Measurements from ENCODE around the gene TTC7B. TPM values are rescaled to one million over a fixed set of nuclear protein-coding genes. Genes with fewer than 3 reads are reported as not detected.

Gene TTC7B
- total RNA-seq, 1 donor from 2014 or later, result 10.6 TPM

- FAIRE-seq (no peak), DNase-seq (ENCODE audit: low spot score in 2 of 2) (no peak)
Observed at GRCh38 chr14:90570461-90570860, 245.8 kb downstream of the TTC7B start.

GRCh38 chr14:90569606-90570387 lies 246.4 kb downstream of the TTC7B start:
- DNase-seq (ENCODE audit: low spot score in 2 of 2) (no peak), FAIRE-seq (no peak)

GRCh38 chr14:90569201-90569600 lies 247.0 kb downstream of the TTC7B start:
- DNase-seq (ENCODE audit: low spot score in 2 of 2), result no peak
- no peak for FAIRE-seq

GRCh38 chr14:90568405-90568804 lies 247.8 kb downstream of the TTC7B start:
- peak in 1 of 2 donors; percentile 35 for DNase-seq (ENCODE audit: low spot score in 2 of 2)
- no peak for FAIRE-seq

- FAIRE-seq, result no peak
- no peak for DNase-seq (ENCODE audit: low spot score in 2 of 2)
Observed at GRCh38 chr14:90567991-90568390, 248.2 kb downstream of the TTC7B start.

GRCh38 chr14:90567191-90567590 lies 249.0 kb downstream of the TTC7B start:
- no peak for FAIRE-seq

GRCh38 chr14:90566481-90566880 lies 249.7 kb downstream of the TTC7B start:
- no peak for FAIRE-seq
- DNase-seq (ENCODE audit: low spot score in 2 of 2), result no peak

More at GRCh38 chr14:90567191-90567590, 249.0 kb downstream of the TTC7B start:
- peak in 1 of 2 donors; percentile 57 for DNase-seq (ENCODE audit: low spot score in 2 of 2)

- DNase-seq (ENCODE audit: low spot score in 2 of 2), result no peak
- FAIRE-seq, result no peak
Observed at GRCh38 chr14:90564496-90564895, 251.7 kb downstream of the TTC7B start.

GRCh38 chr14:90562652-90563051 lies 253.6 kb downstream of the TTC7B start:
- DNase-seq (ENCODE audit: low spot score in 2 of 2), result no peak
- no peak for FAIRE-seq

GRCh38 chr14:90561920-90562319 lies 254.3 kb downstream of the TTC7B start:
- no peak for DNase-seq (ENCODE audit: low spot score in 2 of 2)
- no peak for FAIRE-seq

- no peak for FAIRE-seq
- no peak for DNase-seq (ENCODE audit: low spot score in 2 of 2)
Observed at GRCh38 chr14:90560991-90561390, 255.2 kb downstream of the TTC7B start.

- FAIRE-seq, result no peak
- no peak for DNase-seq (ENCODE audit: low spot score in 2 of 2)
Observed at GRCh38 chr14:90560558-90560957, 255.7 kb downstream of the TTC7B start.

- FAIRE-seq (no peak), DNase-seq (ENCODE audit: low spot score in 2 of 2) (no peak)
Observed at GRCh38 chr14:90559811-90560492, 256.3 kb downstream of the TTC7B start.

GRCh38 chr14:90558983-90559590 lies 257.1 kb downstream of the TTC7B start:
- no peak for DNase-seq (ENCODE audit: low spot score in 2 of 2)
- no peak for FAIRE-seq

GRCh38 chr14:90558041-90558982 lies 257.9 kb downstream of the TTC7B start:
- FAIRE-seq (no peak), DNase-seq (ENCODE audit: low spot score in 2 of 2) (no peak)

GRCh38 chr14:90557516-90557915 lies 258.7 kb downstream of the TTC7B start:
- no peak for DNase-seq (ENCODE audit: low spot score in 2 of 2)
- FAIRE-seq, result no peak

GRCh38 chr14:90556666-90557450 lies 259.4 kb downstream of the TTC7B start:
- no peak for DNase-seq (ENCODE audit: low spot score in 2 of 2)
- FAIRE-seq, result no peak

- FAIRE-seq (no peak), DNase-seq (ENCODE audit: low spot score in 2 of 2) (peak in 1 of 2 donors; percentile 65)
Observed at GRCh38 chr14:90556012-90556477, 260.2 kb downstream of the TTC7B start.

All from frontal cortex (tissue), 4 donors.